ENCODE data around the gene MYG1.

MYG1 gene, protein sequence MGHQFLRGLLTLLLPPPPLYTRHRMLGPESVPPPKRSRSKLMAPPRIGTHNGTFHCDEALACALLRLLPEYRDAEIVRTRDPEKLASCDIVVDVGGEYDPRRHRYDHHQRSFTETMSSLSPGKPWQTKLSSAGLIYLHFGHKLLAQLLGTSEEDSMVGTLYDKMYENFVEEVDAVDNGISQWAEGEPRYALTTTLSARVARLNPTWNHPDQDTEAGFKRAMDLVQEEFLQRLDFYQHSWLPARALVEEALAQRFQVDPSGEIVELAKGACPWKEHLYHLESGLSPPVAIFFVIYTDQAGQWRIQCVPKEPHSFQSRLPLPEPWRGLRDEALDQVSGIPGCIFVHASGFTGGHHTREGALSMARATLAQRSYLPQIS

DNA sequence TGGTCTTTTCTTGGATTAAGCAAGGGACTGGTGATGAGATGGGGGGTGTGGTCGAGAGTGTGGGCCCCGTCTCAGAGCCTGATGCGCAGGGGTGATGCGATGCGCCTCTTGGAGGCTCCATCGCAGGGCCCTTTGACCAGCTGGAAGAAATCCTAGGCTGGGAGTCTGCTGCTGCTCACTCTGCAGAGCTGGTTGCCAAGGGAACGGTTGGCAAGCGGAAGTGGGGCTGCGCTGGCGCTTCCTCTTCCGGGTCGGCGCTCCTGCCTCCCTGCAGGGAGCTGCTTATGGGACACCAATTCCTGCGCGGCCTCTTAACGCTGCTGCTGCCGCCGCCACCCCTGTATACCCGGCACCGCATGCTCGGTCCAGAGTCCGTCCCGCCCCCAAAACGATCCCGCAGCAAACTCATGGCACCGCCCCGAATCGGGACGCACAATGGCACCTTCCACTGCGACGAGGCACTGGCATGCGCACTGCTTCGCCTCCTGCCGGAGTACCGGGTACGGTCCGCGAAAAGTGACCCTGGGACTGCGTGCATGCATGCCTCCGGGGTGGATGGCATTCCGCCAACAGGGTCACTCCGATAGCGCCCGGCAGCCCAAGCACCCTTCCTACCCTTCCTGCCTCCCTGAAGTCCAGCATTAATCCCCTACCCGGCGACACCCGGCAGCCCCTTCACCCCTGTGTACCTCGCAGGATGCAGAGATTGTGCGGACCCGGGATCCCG, at the start of gene MYG1:
MYG1 (plus strand) TSS at position 242 of the 727 bp plus-strand sequence; CDS start at position 285, 43 bp downstream.
- DNase-seq = peak; percentile 57 to 80

- peak; percentile 66 to 81 for DNase-seq
Observed at GRCh38 chr12:53251477-53252348, 47.8 kb upstream of the MYG1 start.

- no peak for DNase-seq
Observed at GRCh38 chr12:53252349-53252916, 47.1 kb upstream of the MYG1 start.

DNA sequence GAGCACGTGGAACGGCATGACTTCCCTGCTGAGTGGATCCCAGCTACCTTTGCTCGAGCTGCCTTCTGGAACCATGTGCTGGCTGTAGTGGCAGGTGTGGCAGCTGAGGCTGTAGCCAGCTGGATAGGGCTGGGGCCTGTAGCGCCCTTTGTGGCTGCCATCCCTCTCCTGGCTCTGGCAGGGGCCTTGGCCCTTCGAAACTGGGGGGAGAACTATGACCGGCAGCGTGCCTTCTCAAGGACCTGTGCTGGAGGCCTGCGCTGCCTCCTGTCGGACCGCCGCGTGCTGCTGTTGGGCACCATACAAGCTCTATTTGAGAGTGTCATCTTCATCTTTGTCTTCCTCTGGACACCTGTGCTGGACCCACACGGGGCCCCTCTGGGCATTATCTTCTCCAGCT, 46.2 kb upstream of the MYG1 start:
- no peak for DNase-seq

DNA sequence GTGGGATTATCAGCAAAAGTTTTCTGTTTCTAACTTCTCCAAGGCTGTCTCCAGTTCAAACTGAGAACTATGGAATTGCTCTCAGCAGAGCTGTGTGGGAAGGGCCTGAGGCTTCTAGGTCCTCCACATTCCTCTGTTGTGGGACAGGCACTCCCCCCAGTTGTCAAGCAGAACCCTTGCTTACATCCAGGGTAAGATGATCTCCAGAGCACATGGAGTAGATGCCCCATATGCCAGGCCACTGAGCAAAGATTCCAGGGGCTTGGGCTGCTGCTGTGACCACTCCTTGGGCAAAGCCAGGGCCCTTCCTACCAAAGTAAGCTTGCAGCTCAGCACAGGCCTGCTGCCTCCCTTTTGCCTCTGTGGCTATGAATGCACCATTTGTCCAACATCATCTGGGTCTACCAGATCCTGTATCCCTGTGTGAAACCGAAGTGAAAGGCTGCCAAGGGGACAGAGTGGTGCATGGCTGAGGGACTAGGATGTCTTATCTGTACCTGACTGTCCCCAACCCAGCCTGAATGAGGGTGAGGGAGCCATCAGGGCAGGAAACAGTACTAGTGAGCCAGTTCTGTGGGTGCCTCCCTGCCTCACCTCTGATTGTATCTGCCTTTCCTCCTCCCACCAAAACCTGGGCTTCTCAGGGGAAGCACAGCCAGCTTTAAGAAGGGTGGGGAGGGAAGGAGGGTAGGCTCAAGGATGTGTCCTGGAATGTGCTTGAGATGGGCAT, 44.5 kb upstream of the MYG1 start:
- no peak for DNase-seq

- no peak for DNase-seq
Observed at GRCh38 chr12:53255996-53256395, 43.5 kb upstream of the MYG1 start.

DNA sequence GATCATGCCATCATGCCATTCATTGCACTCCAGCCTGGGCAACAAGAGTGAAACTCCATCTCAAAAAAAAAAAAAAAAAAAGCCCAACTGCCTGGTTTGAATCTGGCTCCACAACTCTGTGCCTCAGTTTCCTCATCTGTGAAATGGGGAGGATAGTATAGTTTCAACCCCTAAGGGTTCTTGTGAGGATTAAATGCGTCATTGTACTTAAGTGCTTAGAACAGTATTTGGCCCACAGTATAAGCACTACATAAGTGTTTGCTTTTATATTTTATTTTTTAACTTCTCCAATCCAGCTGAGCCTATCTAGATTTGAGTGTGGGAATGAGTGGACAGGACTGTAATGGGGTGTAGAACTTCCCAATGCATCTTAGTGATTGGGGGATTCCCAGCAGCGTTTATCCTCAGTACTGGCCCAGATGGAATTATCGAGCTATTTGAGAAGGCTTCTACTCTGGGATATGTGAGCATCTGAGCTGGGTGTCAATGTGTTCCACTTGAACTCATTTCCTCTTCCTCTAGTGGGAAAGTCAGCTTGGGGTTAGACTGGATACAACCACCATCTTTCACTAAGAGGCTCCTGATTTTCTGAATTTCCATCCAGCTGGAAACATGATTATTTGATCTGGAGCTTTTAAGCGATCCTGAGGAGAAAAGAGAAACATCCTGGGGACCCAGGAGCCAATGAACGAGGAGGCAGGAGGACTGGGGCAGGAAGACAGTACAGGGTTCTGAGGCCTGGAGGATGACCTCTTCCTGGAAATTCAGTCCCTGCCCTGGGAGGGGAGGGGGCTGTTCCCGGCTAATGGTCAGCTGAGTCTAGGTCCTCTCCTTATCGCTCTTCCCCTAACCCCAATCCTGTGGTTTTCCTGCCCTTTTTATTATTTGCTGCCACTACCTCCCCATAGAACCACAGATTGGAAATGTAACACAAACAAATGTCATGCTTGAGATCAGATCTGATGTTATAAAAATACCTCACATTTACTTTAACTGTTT, 40.7 kb upstream of the MYG1 start:
- no peak for DNase-seq

DNA sequence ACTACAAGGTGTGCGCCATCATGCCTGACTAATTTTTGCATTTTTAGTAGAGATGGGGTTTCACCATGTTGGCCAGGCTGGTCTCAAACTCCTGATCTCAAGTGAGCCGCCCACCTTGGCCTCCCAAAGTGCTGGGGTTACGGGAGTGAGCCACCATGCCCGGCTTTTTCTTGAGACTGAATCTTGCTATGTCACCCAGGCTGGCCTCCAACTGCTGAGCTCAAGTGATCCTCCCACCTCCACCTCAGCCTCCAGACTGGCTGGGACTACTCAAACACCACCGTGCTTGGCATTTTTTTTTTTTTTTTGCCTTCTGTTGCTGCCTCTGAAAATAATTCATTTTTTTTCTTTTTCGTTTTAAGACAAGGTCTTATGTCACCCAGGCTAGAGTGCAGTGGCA, 39.6 kb upstream of the MYG1 start:
- DNase-seq = no peak

DNA sequence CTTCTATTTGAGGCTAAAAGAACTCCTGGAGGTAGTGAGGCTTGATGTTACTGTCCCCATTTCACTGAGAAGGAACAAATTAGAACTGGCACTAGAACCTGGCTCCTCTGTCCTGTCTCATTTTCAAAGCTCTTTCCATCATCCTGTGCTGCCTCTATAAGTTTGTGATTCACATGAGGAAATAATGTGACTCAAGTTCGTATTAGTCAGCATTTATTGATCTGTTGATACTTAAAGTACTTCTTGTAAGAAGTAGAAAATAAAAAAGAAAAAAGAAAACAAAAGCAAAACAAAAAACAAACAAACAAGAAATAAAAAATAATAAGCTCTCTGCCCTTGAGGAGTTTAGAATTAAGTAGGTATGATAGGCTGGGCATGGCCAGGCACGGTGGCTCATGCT, 33.7 kb upstream of the MYG1 start:
- no peak for DNase-seq

GRCh38 chr12:53267306-53267998, 32.0 kb upstream of the MYG1 start:
- no peak for DNase-seq

DNA sequence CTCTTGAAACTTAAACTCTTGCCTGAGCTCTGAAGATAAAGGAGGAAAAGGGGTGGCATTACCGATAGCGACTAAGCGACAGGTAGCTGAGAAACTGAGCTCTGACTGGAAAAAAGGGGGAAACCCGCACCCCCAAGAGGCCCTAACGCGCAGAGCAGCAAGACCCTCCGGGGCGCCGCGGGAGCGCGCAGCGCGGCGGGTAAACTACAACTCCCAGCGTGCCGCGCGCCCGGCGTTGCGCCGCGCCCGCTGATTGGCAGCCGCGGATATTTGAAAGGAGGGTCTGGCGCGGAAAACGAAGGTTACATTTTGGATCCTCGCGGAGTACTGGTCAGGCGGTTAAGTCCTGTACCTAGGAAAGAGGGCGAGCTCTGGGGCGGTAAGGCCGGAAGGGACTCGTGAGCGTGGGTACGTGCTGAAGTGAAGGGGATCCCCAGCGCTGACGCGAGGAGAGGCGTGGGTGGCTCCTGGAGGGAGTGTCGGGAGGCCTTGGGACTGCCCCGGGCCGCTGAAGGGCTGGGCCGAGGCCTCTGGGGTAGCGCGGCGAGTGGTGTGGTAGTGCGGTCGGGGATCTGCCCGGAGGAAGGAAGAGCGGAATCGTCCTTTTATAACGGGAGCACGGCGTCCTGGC, 31.4 kb upstream of the MYG1 start, which contains the start of gene ESPL1:
ESPL1 (plus strand) TSS at position 301 of the 631 bp plus-strand sequence. CDS start 468 bp downstream, outside the sequence.
- DNase-seq = peak; percentile 33 to 60

- no peak for DNase-seq
Observed at GRCh38 chr12:53268630-53269562, 30.6 kb upstream of the MYG1 start.

- no peak for DNase-seq
Observed at GRCh38 chr12:53274445-53274844, 25.1 kb upstream of the MYG1 start.

DNA sequence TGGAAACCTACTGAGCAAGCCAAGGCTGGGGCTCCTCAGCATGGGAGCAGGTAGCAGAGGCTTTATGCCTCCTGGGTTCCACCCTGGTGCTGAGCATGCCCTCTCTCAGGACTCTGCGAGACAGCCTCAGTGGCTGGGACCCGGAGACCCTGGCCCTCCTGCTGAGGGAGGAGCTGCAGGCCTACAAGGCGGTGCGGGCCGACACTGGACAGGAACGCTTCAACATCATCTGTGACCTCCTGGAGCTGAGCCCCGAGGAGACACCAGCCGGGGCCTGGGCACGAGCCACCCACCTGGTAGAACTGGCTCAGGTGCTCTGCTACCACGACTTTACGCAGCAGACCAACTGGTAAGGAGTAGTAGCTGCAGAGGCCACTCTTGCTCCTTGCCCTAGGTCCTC, 23.0 kb upstream of the MYG1 start:
- no peak for DNase-seq

GRCh38 chr12:53277981-53278380, 21.5 kb upstream of the MYG1 start:
- DNase-seq = no peak

DNA sequence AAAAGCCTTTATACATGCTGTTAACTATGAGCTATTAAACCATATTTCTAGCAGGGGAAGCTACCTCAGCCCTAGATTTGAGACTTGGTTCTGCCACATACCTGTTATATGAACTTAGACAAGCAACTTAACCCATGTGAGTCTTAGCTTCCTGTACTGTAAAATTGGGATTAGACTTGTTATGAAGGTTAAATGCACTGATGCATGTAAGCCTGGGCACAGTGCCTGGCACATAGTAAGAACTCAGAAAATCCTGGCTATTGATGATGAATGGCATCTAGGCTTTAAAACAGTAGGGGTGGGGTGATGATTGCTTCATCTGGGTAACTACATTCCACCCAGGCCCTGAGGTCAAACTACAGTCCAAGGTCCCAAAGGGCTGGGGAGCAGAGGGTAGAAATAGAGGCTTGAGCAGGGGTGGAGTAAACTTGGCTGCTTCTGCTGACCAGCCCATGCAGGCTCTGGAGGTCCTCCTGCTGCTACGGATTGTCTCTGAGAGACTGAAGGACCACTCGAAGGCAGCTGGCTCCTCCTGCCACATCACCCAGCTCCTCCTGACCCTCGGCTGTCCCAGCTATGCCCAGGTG, 20.1 kb upstream of the MYG1 start:
- DNase-seq = no peak

- DNase-seq = no peak
Observed at GRCh38 chr12:53279888-53280498, 19.5 kb upstream of the MYG1 start.

DNA sequence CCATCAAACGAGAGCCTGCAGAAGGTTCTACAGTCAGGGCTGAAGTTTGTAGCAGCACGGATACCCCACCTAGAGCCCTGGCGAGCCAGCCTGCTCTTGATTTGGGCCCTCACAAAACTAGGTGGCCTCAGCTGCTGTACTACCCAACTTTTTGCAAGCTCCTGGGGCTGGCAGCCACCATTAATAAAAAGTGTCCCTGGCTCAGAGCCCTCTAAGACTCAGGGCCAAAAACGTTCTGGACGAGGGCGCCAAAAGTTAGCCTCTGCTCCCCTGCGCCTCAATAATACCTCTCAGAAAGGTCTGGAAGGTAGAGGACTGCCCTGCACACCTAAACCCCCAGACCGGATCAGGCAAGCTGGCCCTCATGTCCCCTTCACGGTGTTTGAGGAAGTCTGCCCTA, 13.0 kb upstream of the MYG1 start:
- DNase-seq = no peak
